HepG2 (cell line): ENCODE results near the gene ZCCHC3.

Source experiments
- HOXA7 ChIP-seq: sonication (generic); formaldehyde crosslinking; IDR thresholded peaks from 2 replicates; pipeline ENCODE4 v1.8.1; 2022; ENCODE audit warnings: mild to moderate bottlenecking, missing genetic modification reagents, moderate library complexity
- HOXD1 ChIP-seq: sonication (generic); formaldehyde crosslinking; IDR thresholded peaks from 2 replicates; pipeline ENCODE4 v1.5.0; 2020; ENCODE audit warnings: missing genetic modification reagents
- POLR2A ChIP-seq, 2 experiments: IDR thresholded peaks; 2 replicates each; pipeline ENCODE4 v1.6.1; 2011; ENCODE audit warnings: low read depth in 2 of 2, low read length in 2 of 2, mild to moderate bottlenecking in 1 of 2, moderate library complexity in 1 of 2; ENCODE audit not compliant: insufficient read depth in 1 of 2
- POLR2AphosphoS5 ChIP-seq: IDR thresholded peaks from 2 replicates; pipeline ENCODE4 v1.6.1; 2012; ENCODE audit warnings: low read depth, low read length
- SUZ12 ChIP-seq: fragments of 150-350 bp; IDR thresholded peaks from 2 replicates; pipeline ENCODE4 v1.6.1; 2014; ENCODE audit warnings: low read depth, low read length
- TF ChIP-seq, protein P1 (sequence below): IDR thresholded peaks from 2 replicates; pipeline ENCODE4 v1.6.1; 2012; ENCODE audit warnings: low read depth, low read length, improper control_type of control experiment
- TF ChIP-seq, protein P2 (sequence below): sonication (generic); formaldehyde crosslinking; IDR thresholded peaks from 2 replicates; pipeline ENCODE4 v1.5.0; 2020; ENCODE audit warnings: mild to moderate bottlenecking, missing genetic modification reagents, moderate library complexity
- TF ChIP-seq, protein P3 (sequence below), 2 experiments: sonication (generic) in 1 of 2; formaldehyde crosslinking in 1 of 2; IDR thresholded peaks; 2 replicates each; pipeline versions ENCODE4 v1.4.0 to v1.6.1; 2016 to 2020; ENCODE audit warnings: borderline replicate concordance in 1 of 2, low read depth in 1 of 2, mild to moderate bottlenecking in 1 of 2, missing genetic modification reagents in 1 of 2

DNA sequence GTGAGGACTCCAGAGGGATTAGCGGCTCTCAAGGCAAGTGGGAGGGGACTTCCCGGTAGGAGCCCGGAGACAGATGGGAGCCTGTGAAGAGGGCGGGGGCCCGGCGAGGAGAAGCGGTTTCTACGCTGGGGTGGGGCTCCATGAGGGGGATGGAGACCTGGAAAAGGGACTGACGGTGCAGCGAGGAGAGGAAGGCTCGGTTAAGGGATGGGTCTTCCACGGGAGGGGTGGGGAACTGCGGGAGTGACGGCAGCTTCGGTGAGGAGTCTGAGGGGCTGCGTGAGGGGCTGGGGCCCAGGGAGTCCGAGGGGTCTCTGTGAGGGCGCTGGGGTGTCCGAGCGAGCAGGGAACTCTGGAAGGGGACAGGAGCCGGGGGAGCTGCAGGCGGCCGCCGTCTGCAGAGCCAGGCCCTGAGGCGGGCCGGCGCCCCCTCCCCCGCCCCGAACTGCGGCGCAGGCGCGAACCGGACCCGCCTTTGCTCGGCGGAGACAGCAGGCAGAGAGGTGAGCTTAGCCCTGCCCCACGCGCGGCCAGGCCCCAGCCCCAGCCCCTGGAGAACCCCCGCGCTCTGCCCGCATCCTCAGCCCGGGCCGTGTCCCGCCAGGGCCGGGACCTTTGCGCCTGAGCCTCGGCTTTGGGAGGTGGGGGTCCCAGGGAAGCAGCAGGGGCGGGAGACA lies 49.4 kb downstream of the ZCCHC3 start, which contains the start of gene NRSN2:
- TF ChIP-seq, protein P1, sequence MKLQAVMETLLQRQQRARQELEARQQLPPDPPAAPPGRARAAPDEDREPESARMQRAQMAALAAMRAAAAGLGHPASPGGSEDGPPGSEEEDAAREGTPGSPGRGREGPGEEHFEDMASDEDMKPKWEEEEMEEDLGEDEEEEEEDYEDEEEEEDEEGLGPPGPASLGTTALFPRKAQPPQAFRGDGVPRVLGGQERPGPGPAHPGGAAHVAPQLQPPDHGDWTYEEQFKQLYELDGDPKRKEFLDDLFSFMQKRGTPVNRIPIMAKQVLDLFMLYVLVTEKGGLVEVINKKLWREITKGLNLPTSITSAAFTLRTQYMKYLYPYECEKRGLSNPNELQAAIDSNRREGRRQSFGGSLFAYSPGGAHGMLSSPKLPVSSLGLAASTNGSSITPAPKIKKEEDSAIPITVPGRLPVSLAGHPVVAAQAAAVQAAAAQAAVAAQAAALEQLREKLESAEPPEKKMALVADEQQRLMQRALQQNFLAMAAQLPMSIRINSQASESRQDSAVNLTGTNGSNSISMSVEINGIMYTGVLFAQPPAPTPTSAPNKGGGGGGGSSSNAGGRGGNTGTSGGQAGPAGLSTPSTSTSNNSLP: no peak
- TF ChIP-seq, protein P2, sequence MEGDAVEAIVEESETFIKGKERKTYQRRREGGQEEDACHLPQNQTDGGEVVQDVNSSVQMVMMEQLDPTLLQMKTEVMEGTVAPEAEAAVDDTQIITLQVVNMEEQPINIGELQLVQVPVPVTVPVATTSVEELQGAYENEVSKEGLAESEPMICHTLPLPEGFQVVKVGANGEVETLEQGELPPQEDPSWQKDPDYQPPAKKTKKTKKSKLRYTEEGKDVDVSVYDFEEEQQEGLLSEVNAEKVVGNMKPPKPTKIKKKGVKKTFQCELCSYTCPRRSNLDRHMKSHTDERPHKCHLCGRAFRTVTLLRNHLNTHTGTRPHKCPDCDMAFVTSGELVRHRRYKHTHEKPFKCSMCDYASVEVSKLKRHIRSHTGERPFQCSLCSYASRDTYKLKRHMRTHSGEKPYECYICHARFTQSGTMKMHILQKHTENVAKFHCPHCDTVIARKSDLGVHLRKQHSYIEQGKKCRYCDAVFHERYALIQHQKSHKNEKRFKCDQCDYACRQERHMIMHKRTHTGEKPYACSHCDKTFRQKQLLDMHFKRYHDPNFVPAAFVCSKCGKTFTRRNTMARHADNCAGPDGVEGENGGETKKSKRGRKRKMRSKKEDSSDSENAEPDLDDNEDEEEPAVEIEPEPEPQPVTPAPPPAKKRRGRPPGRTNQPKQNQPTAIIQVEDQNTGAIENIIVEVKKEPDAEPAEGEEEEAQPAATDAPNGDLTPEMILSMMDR: 0 out of 2 replicates have a peak, but pooled peaks have one; percentile 12
- TF ChIP-seq HOXA7 (CRISPR knock-in tag) (no peak), POLR2A (IDR thresholded peaks at IDR 0.05; ENCODE audit: insufficient read depth in 1 of 2, low read depth in 2 of 2, low read length in 2 of 2) (peak; percentile 37 to 78; a peak in 3 of 4 replicates), POLR2AphosphoS5 (peak; percentile 58; the same call in 1 of the 2 replicates), SUZ12 (no peak), HOXD1 (peak; percentile 15; the same call in 1 of the 2 replicates)
- TF ChIP-seq, protein P3, sequence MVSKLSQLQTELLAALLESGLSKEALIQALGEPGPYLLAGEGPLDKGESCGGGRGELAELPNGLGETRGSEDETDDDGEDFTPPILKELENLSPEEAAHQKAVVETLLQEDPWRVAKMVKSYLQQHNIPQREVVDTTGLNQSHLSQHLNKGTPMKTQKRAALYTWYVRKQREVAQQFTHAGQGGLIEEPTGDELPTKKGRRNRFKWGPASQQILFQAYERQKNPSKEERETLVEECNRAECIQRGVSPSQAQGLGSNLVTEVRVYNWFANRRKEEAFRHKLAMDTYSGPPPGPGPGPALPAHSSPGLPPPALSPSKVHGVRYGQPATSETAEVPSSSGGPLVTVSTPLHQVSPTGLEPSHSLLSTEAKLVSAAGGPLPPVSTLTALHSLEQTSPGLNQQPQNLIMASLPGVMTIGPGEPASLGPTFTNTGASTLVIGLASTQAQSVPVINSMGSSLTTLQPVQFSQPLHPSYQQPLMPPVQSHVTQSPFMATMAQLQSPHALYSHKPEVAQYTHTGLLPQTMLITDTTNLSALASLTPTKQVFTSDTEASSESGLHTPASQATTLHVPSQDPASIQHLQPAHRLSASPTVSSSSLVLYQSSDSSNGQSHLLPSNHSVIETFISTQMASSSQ (IDR thresholded peaks at IDR 0.05; ENCODE audit: low read depth): 0 out of 2 replicates have a peak, but pooled peaks have one; percentile 24
- TF ChIP-seq, protein P3 (CRISPR knock-in tag; IDR thresholded peaks at IDR 0.05; ENCODE audit: borderline replicate concordance): peak; percentile 48; the same call in 1 of the 2 replicates
